ENCODE data around the gene GDPD3. TPM values are rescaled to one million over a fixed set of nuclear protein-coding genes. Genes with fewer than 3 reads are reported as not detected.

The GDPD3 gene
- polyA plus RNA-seq, 3 donors, result 9.6 TPM; not detected in 2

DNA sequence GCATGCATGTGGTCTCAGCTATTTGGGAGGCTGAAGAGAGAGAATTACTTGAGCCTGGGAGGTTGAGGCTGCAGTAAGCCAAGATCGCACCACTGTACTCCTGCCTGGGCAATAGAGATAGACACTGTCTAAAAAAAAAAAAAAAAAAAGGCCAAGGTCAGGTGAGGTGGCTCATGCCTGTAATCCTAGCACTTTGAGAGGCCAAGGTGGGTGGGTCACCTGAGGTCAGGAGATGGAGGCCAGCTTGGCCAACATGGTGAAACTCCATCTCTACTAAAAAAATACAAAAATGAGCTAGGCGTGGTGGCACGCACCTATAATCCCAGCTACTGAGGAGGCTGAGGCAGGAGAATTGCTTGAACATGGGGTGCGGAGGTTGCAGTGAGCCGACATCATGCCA lies 41.9 kb upstream of the GDPD3 start:
- no peak overlapping the region for H3K4me2 ChIP-seq (replicated peaks; ENCODE audit: extremely low read depth, low read length, poor library complexity, severe bottlenecking)
- H3K27me3 Mint-ChIP-seq (ENCODE audit: low read depth in 3 of 3), result peaks cover 1 to 3% (median 2%) of the 10 kb centered on the region in 3 donors
- intact Hi-C loops (cut with micrococcal nuclease), result no loop called here
- H3K27me3 ChIP-seq (ENCODE audit: control insufficient read depth in 2 of 2, insufficient read depth in 2 of 2, low read length in 2 of 2), result no peaks in the 10 kb centered on the region
- H4K20me1 ChIP-seq (ENCODE audit: insufficient read depth, low read length), result no peaks in the 10 kb centered on the region
- peaks cover 0 to 3% (median 3%) of the 10 kb centered on the region in 7 donors for H3K9me3 Mint-ChIP-seq
- H3K27ac Mint-ChIP-seq, result no peak overlapping the region
- no peak for DNase-seq
- H3K9ac ChIP-seq (ENCODE audit: insufficient read depth, low read length, poor library complexity, severe bottlenecking), result no peak overlapping the region
- H3K4me3 Mint-ChIP-seq, result no peak overlapping the region
- peaks cover 8 to 13% of the 10 kb centered on the region in 2 donors for H3K4me1 ChIP-seq (ENCODE audit: control insufficient read depth in 1 of 2, insufficient read depth in 2 of 2, low read length in 2 of 2)
- H3K36me3 ChIP-seq (replicated peaks in 1 of 2; ENCODE audit: control insufficient read depth in 1 of 2, insufficient read depth in 2 of 2, low read length in 2 of 2), result no peaks in the 10 kb centered on the region
- H3K4me3 ChIP-seq (replicated peaks in 1 of 3; ENCODE audit: low read depth in 2 of 3, low read length in 3 of 3), result no peak overlapping the region
- H3K9me3 ChIP-seq (replicated peaks in 1 of 2; ENCODE audit: control insufficient read depth in 1 of 2, insufficient read depth in 1 of 2, low read length in 2 of 2), result no peaks in the 10 kb centered on the region
- WGBS (ENCODE audit: insufficient coverage), result 100% methylated on average over 1 of the region's 5 CpGs
- H3K79me2 ChIP-seq (ENCODE audit: insufficient read depth, low read length), result no peaks in the 10 kb centered on the region
- peaks cover 27% of the 10 kb centered on the region for H3K4me1 Mint-ChIP-seq
- TF ChIP-seq, protein P1, sequence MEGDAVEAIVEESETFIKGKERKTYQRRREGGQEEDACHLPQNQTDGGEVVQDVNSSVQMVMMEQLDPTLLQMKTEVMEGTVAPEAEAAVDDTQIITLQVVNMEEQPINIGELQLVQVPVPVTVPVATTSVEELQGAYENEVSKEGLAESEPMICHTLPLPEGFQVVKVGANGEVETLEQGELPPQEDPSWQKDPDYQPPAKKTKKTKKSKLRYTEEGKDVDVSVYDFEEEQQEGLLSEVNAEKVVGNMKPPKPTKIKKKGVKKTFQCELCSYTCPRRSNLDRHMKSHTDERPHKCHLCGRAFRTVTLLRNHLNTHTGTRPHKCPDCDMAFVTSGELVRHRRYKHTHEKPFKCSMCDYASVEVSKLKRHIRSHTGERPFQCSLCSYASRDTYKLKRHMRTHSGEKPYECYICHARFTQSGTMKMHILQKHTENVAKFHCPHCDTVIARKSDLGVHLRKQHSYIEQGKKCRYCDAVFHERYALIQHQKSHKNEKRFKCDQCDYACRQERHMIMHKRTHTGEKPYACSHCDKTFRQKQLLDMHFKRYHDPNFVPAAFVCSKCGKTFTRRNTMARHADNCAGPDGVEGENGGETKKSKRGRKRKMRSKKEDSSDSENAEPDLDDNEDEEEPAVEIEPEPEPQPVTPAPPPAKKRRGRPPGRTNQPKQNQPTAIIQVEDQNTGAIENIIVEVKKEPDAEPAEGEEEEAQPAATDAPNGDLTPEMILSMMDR (IDR thresholded peaks at IDR 0.05), result no peak
- H3K36me3 Mint-ChIP-seq, result no peaks in the 10 kb centered on the region
- H3K27ac ChIP-seq (ENCODE audit: low read depth in 1 of 2, low read length in 2 of 2), result no peak overlapping the region
- no peak overlapping the region for H2AFZ ChIP-seq (ENCODE audit: insufficient read depth, low read depth, low read length, poor library complexity, severe bottlenecking)

DNA sequence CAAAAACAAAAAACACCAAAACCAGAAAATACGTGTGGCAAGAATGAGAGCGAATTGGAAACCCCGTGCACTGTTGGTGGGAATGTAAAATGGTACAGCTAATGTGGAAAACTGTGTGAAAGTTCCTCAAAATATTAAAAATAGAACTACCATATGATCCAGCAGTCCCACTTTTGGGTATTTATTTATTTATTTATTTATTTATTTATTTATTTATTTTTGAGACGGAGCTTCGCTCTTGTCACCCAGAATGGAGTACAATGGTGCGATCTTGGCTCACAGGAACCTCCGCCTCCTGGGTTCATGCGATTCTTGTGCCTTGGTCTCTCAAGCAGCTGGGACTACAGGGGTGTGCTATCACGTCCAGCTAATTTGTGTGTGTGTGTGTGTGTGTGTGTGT lies 39.2 kb upstream of the GDPD3 start:
- H3K9me3 ChIP-seq (replicated peaks in 1 of 2; ENCODE audit: control insufficient read depth in 1 of 2, insufficient read depth in 1 of 2, low read length in 2 of 2), result peaks cover 0 to 5% of the 10 kb centered on the region in 2 donors
- H3K4me3 ChIP-seq (replicated peaks in 1 of 3; ENCODE audit: low read depth in 2 of 3, low read length in 3 of 3), result no peak overlapping the region
- 93% methylated on average over 5 of the region's 9 CpGs for WGBS (ENCODE audit: insufficient coverage)
- Mint-ChIP-seq H3K9me3 (peaks cover 0 to 12% (median 6%) of the 10 kb centered on the region in 7 donors), H3K27me3 (ENCODE audit: low read depth in 3 of 3) (peaks cover 0 to 2% (median 1%) of the 10 kb centered on the region in 3 donors), H3K4me1 (peaks cover 50% of the 10 kb centered on the region), H3K36me3 (no peaks in the 10 kb centered on the region), H3K4me3 (no peak overlapping the region), H3K27ac (no peak overlapping the region)
- no peaks in the 10 kb centered on the region for H3K36me3 ChIP-seq (replicated peaks in 1 of 2; ENCODE audit: control insufficient read depth in 1 of 2, insufficient read depth in 2 of 2, low read length in 2 of 2)
- H3K4me2 ChIP-seq (replicated peaks; ENCODE audit: extremely low read depth, low read length, poor library complexity, severe bottlenecking), result no peak overlapping the region
- H3K27ac ChIP-seq (ENCODE audit: low read depth in 1 of 2, low read length in 2 of 2), result no peak overlapping the region
- intact Hi-C loops (cut with micrococcal nuclease), result no loop called here
- no peak for DNase-seq
- TF ChIP-seq, protein P1 (IDR thresholded peaks at IDR 0.05), result no peak
- H3K79me2 ChIP-seq (ENCODE audit: insufficient read depth, low read length), result no peaks in the 10 kb centered on the region
- H3K27me3 ChIP-seq (ENCODE audit: control insufficient read depth in 2 of 2, insufficient read depth in 2 of 2, low read length in 2 of 2), result no peaks in the 10 kb centered on the region
- no peaks in the 10 kb centered on the region for H4K20me1 ChIP-seq (ENCODE audit: insufficient read depth, low read length)
- H3K4me1 ChIP-seq (ENCODE audit: control insufficient read depth in 1 of 2, insufficient read depth in 2 of 2, low read length in 2 of 2), result peaks cover 31 to 37% of the 10 kb centered on the region in 2 donors
- no peak overlapping the region for H3K9ac ChIP-seq (ENCODE audit: insufficient read depth, low read length, poor library complexity, severe bottlenecking)
- no peak overlapping the region for H2AFZ ChIP-seq (ENCODE audit: insufficient read depth, low read depth, low read length, poor library complexity, severe bottlenecking)
